Fibroblast of skin of left quadriceps (primary cell): ENCODE results near the gene IBSP.

Experiments used
- DNase-seq, 2 experiments: peaks; one replicate each; pipeline ENCODE4 v3.0.0-alpha.2; 2013; ENCODE audit warnings: low read depth in 2 of 2

Gene IBSP

DNA sequence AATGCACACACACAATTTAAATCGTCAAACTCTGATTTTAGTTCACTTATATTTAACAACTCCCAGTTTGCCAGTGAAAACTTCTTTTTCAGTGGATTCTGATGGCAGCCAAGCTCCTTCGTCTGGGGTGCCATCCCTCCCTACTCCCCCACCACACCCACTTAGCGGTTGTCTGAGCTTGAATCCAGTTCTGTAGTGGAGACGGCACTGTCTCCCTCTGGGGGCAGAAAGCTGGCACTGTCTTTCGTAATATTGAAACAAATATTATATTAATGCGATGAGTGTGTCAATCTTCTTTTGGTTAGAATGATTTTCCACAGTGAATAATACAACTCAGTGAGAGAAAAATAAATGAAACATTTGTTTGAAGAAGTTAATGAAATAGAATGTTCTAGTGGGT, 38.9 kb downstream of the IBSP start:
- DNase-seq = no peak

DNA sequence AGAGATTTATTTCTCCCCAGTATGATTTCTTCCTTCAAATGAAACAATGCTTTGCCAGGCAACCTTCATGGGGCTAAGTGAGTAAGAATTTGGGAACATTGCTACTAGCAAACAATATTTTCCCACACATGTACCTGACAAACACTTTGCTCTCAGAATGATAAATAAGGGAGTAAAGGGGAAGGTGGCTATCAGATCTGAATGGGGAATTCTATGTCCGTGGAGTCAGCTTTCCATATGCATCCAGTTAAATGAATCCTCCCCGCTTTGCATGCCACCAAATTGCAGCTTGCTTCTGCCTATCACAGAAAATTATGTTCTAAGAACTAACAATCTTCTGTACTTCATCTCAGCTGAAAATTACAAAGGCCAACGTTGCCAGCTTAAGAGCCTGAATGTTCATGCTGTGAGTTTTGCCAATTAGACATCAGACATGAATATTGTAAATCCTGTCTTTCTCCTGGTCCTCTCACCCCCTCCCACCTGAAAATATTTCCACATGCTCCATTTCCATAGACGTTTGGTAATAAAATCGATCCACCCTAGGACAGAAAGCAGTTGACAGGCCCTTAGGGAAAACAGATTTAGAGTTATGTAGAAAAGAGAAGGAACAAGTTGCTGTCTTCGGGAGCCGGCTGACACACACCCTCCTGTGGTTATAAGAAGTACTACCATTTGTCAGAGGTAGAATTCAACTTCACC, 39.7 kb downstream of the IBSP start:
- no peak for DNase-seq

DNA sequence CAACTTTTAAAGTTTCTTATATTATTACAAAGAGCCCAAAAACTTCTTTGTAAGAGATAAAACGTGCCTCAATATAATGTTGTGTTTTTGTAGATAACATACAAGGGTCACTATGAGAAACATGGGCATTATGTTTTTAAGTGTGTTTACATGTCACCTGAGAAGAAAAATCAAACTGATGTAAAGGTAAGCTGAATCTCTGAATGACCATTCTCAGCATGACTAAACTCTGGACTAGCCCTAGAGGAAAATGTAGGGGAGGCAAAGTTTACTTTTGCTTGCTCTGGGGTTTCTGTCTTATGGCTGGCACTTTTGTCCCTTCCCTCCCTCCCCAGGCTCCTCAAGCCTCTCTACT, 40.2 kb downstream of the IBSP start:
- no peak for DNase-seq

DNA sequence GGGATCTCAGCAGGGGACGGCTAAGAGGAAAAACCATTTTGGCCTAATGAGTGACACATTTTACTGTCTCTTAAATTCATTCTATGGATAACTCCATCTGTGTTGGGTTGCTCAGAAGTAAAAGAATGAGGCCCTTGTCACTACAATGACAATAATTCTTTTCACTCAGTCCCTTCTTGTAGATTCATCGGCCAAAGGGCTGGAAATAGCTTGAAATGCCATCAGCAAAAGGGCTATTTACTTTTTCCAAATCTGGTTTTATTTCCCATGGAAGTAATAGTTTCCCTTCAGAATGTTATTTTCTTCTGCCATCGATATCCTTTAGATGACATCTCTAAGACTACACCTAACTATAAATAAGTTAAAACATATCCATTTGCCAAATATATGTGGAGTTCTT, 40.8 kb downstream of the IBSP start:
- no peak for DNase-seq

DNA sequence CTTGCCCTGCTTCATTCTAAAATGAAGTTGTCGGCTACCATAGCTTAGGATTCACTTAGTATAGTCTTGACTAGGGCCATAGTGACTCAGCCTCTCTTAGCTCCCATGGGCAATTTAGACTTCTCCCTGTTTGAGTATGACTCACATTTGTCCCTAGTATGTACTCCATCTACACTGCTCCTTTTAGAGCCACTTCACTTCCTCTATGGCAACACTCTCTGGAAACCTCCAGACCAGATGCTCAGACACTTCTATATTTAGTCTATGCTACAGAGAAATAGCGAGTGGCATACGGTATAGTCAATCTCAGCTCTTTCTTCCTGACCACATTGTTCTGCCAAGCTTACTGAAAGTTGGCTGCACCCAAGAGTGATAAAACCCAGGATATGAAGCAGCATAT, 44.6 kb downstream of the IBSP start:
- peak; percentile 68 to 71 for DNase-seq

DNA sequence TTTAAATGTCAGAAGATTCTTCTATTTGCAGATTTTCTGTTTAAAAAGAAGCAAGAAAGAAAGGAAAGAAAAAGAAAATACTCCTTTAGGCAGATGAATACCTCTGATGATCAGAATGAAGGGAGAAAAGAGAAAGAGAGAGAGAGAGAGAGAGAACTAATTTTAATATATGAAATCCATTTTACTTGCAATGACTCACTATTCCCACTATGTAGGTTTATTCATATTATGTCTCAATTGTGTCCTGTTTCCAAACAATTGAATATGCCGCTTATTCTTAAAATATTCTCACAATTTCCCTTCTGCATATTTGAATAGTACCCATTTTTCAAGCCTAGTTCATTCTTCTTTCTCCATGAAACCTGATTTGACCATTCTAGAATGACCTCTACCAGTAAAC, 45.1 kb downstream of the IBSP start:
- DNase-seq = no peak

DNA sequence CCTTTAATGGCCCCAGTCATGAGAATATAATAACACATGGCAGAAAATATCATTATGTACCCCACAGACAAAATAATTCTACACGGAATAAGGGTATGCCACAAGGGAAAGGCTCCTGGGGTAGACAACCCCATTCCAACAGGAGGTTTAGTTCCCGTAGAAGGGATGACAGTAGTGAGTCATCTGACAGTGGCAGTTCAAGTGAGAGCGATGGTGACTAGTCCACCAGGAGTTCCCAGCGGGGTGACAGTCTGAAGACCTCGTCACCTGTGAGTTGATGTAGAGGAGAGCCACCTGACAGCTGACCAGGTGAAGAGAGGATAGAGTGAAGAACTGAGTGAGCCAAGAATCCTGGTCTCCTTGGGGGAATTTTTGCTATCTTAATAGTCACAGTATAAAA, 46.9 kb downstream of the IBSP start:
- no peak for DNase-seq

DNA sequence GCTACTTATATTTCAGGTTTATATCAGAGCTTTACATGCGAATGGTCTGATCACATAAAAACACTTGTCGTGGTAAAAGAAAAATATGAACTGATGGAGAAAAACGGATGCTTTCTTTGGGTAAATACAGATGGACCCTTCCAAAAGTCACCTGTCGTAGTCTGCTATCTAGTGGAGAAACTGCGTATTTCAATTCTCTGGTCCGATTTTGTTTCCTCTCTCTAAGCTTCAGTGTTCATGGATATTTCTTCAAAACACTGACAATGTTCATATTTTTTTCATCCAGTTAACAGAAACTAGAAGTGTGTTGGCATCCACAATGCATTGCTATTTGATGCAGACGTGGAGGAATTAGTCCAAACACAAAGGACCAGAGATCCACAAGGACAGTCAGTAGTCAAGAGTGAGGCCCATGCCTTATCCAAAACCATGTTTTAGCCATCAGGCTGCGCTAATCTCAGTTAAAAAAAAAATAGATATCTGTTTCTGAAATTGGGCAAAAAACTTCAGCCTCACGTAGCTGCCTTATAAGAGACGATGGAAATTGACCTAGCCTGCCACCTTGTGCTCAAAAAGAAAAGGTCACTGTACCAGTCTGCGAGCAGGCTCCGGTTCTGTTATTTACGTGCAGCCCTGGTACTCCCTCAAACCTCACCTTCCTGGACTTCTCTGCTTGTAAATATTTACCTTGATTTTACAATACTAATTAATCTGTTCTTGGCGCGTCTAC, 49.4 kb downstream of the IBSP start:
- DNase-seq = peak in 1 of 2 experiments; percentile 36

DNA sequence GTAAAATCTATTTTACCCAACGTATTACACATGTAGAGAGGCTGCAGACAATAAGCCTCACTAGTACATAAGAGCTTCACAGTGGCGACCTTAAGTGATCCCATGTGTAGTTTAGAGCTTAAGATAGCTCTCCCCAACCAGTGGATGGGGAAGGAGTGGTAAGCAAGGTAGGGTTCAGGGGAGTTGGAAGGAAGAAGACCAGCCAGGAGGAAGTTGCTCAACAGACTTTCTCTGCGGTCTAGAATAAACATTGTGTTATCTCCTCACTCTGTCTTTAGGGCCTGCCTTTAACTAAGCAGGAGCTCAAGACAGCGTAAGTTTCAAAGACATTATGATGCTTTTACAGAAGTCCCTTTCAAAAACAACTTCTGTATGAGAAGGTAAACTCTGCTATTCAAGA, 50.3 kb downstream of the IBSP start:
- no peak for DNase-seq

DNA sequence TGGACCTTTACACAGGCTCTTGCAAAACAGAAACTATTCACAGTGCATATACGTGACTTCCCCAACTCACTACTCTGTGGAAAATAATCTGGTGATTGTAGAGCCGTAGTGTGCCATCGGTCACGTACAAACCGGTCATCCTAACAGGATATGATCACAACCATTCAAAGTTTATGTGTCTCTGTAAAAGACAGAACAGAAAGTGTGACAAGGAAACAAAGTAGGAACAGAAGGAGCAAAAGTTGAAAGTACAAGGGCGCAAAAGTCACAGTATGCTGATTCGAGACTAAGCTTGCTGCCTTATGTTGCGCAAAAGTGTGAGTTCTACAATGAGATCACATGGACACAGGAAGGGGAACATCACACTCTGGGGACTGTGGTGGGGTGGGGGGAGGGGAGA, 52.0 kb downstream of the IBSP start:
- no peak for DNase-seq

DNA sequence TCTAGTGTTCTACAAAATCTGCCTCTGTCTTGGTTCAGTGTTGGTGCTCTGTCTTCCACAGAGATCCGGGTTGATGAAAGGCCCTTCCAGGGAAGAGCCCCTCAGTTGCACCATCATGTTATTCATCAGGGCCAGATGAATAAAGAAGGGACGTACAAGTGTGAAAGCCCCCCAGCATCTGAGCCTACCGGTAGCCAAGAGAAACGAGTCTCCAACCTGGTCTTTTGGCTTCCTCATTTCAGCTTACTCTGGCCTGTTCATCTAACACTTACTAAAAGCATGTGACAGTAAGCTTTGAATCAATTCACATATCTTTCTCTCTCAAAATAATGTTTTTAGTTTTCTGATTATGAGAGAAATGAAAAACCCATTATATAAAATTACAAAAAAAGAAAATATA, 52.6 kb downstream of the IBSP start:
- DNase-seq = no peak

DNA sequence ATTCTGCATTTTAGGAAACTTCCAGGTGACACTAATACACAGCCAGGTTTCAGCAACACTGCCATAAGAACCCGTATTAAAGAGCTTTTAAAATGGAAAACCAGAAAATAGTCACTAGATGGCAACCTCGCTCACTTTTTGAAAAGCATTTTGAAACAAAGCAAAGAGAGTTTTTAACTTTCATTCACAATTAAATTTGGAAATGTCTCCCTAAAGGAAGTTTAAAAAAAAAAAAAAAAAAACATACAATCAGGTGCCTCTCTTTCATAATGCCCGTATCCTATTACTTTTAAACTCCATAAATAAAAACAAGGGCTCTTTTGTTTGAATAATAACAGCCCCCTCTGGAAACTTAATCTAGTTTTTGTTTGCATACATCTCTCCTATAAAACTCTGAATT, 53.8 kb downstream of the IBSP start:
- no peak for DNase-seq

DNA sequence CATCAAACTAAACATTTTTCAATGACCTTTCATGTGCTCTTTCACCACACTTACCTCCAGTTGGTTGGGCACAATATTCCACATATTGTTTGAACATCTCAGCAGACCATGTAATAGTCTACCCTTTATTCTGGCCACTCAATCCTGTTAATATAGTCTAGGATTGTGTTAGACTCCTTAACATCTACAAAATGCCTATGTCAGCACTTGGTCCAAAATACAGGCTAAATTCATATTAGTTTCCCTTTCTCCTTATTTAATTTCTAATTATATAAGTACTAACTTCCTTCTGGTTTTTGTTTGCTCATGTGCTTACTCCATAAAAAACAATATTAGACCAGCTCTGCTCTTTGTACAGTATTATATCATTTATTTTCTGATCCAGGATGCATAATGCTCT, 54.5 kb downstream of the IBSP start:
- DNase-seq = no peak

DNA sequence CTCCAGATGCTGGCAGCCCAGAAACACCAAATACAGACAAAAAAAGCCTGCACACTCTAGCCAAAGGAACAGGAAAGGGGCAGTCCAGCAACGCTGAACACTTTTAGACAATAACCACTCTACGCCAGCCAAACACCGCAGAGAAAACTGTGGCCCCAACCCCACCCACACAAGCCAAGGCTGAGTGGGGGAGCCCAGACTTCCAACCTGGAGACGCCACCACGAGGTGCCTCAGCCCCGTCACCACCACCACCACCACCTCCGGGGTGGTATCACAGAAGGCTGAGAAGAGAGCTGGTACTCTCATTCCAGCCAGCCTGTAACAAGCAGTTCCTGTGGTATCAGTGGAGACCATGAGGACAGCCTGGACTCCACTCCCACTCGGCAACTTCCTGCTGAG, 56.2 kb downstream of the IBSP start:
- no peak for DNase-seq

DNA sequence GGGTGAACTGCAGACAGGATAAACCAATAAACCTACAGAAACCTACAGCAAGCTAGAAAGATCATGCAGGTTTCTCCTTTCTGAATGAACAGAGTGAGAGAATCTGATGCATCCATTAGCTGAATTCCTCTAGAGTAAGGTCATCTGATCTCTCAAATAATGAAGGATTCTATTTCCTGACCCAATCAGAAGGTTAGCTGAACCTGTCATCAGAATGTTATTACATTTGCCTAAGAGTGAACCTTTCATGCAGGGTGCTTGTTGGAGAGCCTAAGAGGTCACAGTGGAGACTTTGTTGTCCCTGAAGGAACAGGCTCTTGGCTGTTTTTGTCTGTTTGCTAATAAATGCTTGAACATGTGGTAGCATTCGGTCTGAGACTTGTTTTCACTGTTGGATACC, 57.5 kb downstream of the IBSP start:
- no peak for DNase-seq

DNA sequence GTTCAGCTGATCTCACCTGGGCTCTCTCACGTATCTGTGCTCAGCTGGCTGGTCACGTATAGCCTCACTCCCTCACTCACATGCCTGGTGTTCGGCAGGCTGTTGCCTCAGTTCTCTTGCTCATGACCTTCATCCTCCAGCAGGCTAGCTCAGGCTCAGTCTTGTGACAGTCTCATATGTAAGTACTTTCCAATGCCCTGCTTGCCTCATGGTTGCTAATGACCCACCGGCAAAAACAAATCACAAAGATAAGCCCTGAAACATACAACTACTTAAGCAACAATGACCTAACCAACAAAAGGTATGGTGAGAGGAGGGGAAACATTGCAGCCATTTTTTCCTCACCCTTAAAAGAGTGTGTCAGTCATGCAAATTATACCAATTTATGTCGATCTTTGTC, 58.4 kb downstream of the IBSP start:
- DNase-seq = no peak
